H9 (cell line): Measurements from ENCODE around the gene SLC23A3. TPM values are rescaled to one million over a fixed set of nuclear protein-coding genes. Genes with fewer than 3 reads are reported as not detected.

Source experiments
- DNase-seq: peaks from one replicate; pipeline ENCODE4 v3.0.0-alpha.2; 2017
- H2AFZ ChIP-seq: one replicate; pipeline ENCODE4 v1.6.1; 2013; ENCODE audit warnings: mild to moderate bottlenecking, low read length, control low read depth, moderate library complexity
- H2AK5ac ChIP-seq: 2 replicates; pipeline ENCODE4 v1.6.1; 2013; ENCODE audit warnings: low read length, control low read depth, mixed read lengths; ENCODE audit not compliant: insufficient read length
- H2BK120ac ChIP-seq: one replicate; pipeline ENCODE4 v1.6.1; 2013; ENCODE audit warnings: low read depth, mild to moderate bottlenecking, low read length, control low read depth, inconsistent platforms; ENCODE audit not compliant: poor library complexity, severe bottlenecking
- H2BK12ac ChIP-seq: 2 replicates; pipeline ENCODE4 v1.6.1; 2013; ENCODE audit warnings: low read length, control low read depth, mixed read lengths, low read depth; ENCODE audit not compliant: insufficient read length
- H2BK15ac ChIP-seq: 2 replicates; pipeline ENCODE4 v1.6.1; 2013; ENCODE audit warnings: low read depth, low read length, control low read depth
- H2BK20ac ChIP-seq: one replicate; pipeline ENCODE4 v1.6.1; 2013; ENCODE audit warnings: low read depth, mild to moderate bottlenecking, low read length, control low read depth, inconsistent platforms; ENCODE audit not compliant: poor library complexity, severe bottlenecking
- H2BK5ac ChIP-seq: 2 replicates; pipeline ENCODE4 v1.6.1; 2013; ENCODE audit warnings: low read length, control low read depth, mixed read lengths; ENCODE audit not compliant: insufficient read length
- H3K14ac ChIP-seq: 2 replicates; pipeline ENCODE4 v1.6.1; 2013; ENCODE audit warnings: low read length, control low read depth; ENCODE audit not compliant: insufficient read depth
- H3K18ac ChIP-seq: 2 replicates; pipeline ENCODE4 v1.6.1; 2013; ENCODE audit warnings: low read depth, mild to moderate bottlenecking, mixed read lengths, low read length, control low read depth; ENCODE audit not compliant: insufficient read length
- H3K23ac ChIP-seq: 2 replicates; pipeline ENCODE4 v1.6.1; 2013; ENCODE audit warnings: low read length, control low read depth, mixed read lengths, low read depth; ENCODE audit not compliant: insufficient read length
- H3K23me2 ChIP-seq: 2 replicates; pipeline ENCODE4 v1.6.1; 2013; ENCODE audit warnings: low read depth, mild to moderate bottlenecking, mixed read lengths, low read length, control low read depth; ENCODE audit not compliant: insufficient read length, poor library complexity, severe bottlenecking
- H3K27ac ChIP-seq: 2 replicates; pipeline ENCODE4 v1.5.1; 2013; ENCODE audit warnings: low read length, control low read depth, mixed read lengths, low read depth; ENCODE audit not compliant: insufficient read length
- H3K27me3 ChIP-seq: 2 replicates; pipeline ENCODE4 v1.6.1; 2013; ENCODE audit warnings: low read length, control low read depth, inconsistent platforms; ENCODE audit not compliant: insufficient read depth
- H3K4ac ChIP-seq: 2 replicates; pipeline ENCODE4 v1.6.1; 2013; ENCODE audit warnings: low read depth, mild to moderate bottlenecking, control low read depth, inconsistent platforms, low read length, moderate library complexity
- H3K4me1 ChIP-seq: 2 replicates; pipeline ENCODE4 v1.6.1; 2013; ENCODE audit warnings: low read length, control low read depth, inconsistent platforms; ENCODE audit not compliant: insufficient read depth
- H3K4me2 ChIP-seq: 2 replicates; pipeline ENCODE4 v1.6.1; 2013; ENCODE audit warnings: low read length, control low read depth, mixed read lengths; ENCODE audit not compliant: insufficient read length, insufficient read depth
- H3K56ac ChIP-seq: 2 replicates; pipeline ENCODE4 v1.6.1; 2013; ENCODE audit warnings: low read depth, mild to moderate bottlenecking, mixed read lengths, low read length, control low read depth; ENCODE audit not compliant: insufficient read length
- H3K79me1 ChIP-seq: 2 replicates; pipeline ENCODE4 v1.6.1; 2013; ENCODE audit warnings: low read depth, mild to moderate bottlenecking, moderate library complexity, low read length, control low read depth, inconsistent platforms; ENCODE audit not compliant: insufficient read depth, poor library complexity, severe bottlenecking
- H3K79me2 ChIP-seq: 2 replicates; pipeline ENCODE4 v1.6.1; 2013; ENCODE audit warnings: low read length, control low read depth, inconsistent platforms; ENCODE audit not compliant: insufficient read depth
- H3K9ac ChIP-seq: 2 replicates; pipeline ENCODE4 v1.6.1; 2013; ENCODE audit warnings: low read length, control low read depth, mixed read lengths; ENCODE audit not compliant: insufficient read length; ENCODE audit errors: extremely low read depth
- H3K9me3 ChIP-seq: one replicate; pipeline ENCODE4 v1.6.1; 2013; ENCODE audit warnings: low read depth, low read length, inconsistent platforms; ENCODE audit not compliant: control insufficient read depth
- H3T11ph ChIP-seq: one replicate; pipeline ENCODE4 v1.6.1; 2013; ENCODE audit warnings: mild to moderate bottlenecking, low read length, control low read depth, inconsistent platforms
- H4K20me1 ChIP-seq: one replicate; pipeline ENCODE4 v1.6.1; 2013; ENCODE audit not compliant: control insufficient read depth, insufficient read length, insufficient read depth
- H4K5ac ChIP-seq: 2 replicates; pipeline ENCODE4 v1.6.1; 2013; ENCODE audit warnings: low read depth, mild to moderate bottlenecking, mixed read lengths, low read length, control low read depth; ENCODE audit not compliant: insufficient read length
- H4K8ac ChIP-seq: replicated peaks from 2 replicates; pipeline ENCODE4 v1.6.1; 2013; ENCODE audit warnings: low read length, control low read depth, mixed read lengths, low read depth; ENCODE audit not compliant: insufficient read length
- H4K91ac ChIP-seq: 2 replicates; pipeline ENCODE4 v1.6.1; 2013; ENCODE audit warnings: low read depth, mild to moderate bottlenecking, moderate library complexity, mixed read lengths, low read length, control low read depth; ENCODE audit not compliant: insufficient read length
- H3K27ac Mint-ChIP-seq, 3 experiments: 2 replicates in 2 of 3; 3 replicates in 1 of 3; pipeline ENCODE4 v1.8.0; 2020 to 2021; ENCODE audit warnings: mixed read lengths in 3 of 3, mild to moderate bottlenecking in 1 of 3, moderate library complexity in 1 of 3
- H3K27me3 Mint-ChIP-seq: 2 replicates; pipeline ENCODE4 v1.8.0; 2021; ENCODE audit warnings: low read depth, mild to moderate bottlenecking, moderate library complexity, mixed read lengths
- H3K36me3 Mint-ChIP-seq, 3 experiments: 2 replicates in 2 of 3; 3 replicates in 1 of 3; pipeline ENCODE4 v1.8.0; 2020 to 2021; ENCODE audit warnings: low read depth in 3 of 3, mixed read lengths in 3 of 3; ENCODE audit not compliant: insufficient read depth in 1 of 3
- H3K4me1 Mint-ChIP-seq, 2 experiments: 2 replicates each; pipeline ENCODE4 v1.8.0; 2020; ENCODE audit warnings: mixed read lengths in 2 of 2
- H3K4me3 Mint-ChIP-seq, 2 experiments: 2 replicates in 1 of 2; 3 replicates in 1 of 2; pipeline ENCODE4 v1.8.0; 2020 to 2021; ENCODE audit warnings: mild to moderate bottlenecking in 2 of 2, mixed read lengths in 2 of 2, moderate library complexity in 1 of 2
- H3K9me3 Mint-ChIP-seq, 2 experiments: 2 replicates in 1 of 2; 3 replicates in 1 of 2; pipeline ENCODE4 v1.8.0; 2020; ENCODE audit warnings: mild to moderate bottlenecking in 2 of 2, mixed read lengths in 2 of 2, moderate library complexity in 1 of 2
- CTCF ChIP-seq: fragments of 200-600 bp; sonication (generic); conservative IDR thresholded peaks from 3 replicates; pipeline ENCODE4 v1.8.0; 2021; ENCODE audit warnings: antibody characterized with exemption, mild to moderate bottlenecking
- WGBS: extraction: QIAGEN DNeasy Blood & Tissue Kit; methylation state at CpG from one replicate; pipeline ENCODE4 v1.1.7; 2013; ENCODE audit warnings: missing lambda C conversion rate, low lambda C conversion rate, mixed read lengths; ENCODE audit not compliant: insufficient read length; ENCODE audit errors: extremely low coverage; 5-methylcytosine and 5-hydroxymethylcytosine counted together
- total RNA-seq: library from RNA; stranded (reverse); gene quantifications from 2 replicates; pipeline ENCODE4 v1.2.1, GENCODE V29; 2021

The SLC23A3 gene
- total RNA-seq, 1 experiment from 2014 or later = 1.2 TPM

GRCh38 chr2:219159771-219160185 lies 10.1 kb downstream of the SLC23A3 start:
- H3K4ac ChIP-seq = no peak overlapping the region
- Mint-ChIP-seq H3K36me3 (peaks cover 3 to 12% (median 8%) of the 10 kb centered on the region in 3 experiments; a peak in 6 of 7 replicates), H3K27me3 (peaks cover 18% of the 10 kb centered on the region), H3K9me3 (no peaks in the 10 kb centered on the region), H3K4me1 (peaks cover 15 to 22% of the 10 kb centered on the region in 2 experiments), H3K4me3 (peak overlapping the region; percentile 82 to 91), H3K27ac (peak overlapping the region in 2 of 3 experiments; percentile 42 to 92; a peak in 1 of 7 replicates)
- H4K8ac ChIP-seq = no peak overlapping the region
- peaks cover 5% of the 10 kb centered on the region for H3K23me2 ChIP-seq
- H3K18ac ChIP-seq = no peak overlapping the region
- H3K56ac ChIP-seq = no peak overlapping the region
- H3T11ph ChIP-seq = no peak overlapping the region
- no peak overlapping the region for H2BK120ac ChIP-seq
- H3K23ac ChIP-seq = no peak overlapping the region
- no peak overlapping the region for H2BK15ac ChIP-seq
- H2AK5ac ChIP-seq = no peak overlapping the region
- H2BK5ac ChIP-seq = no peak overlapping the region
- no peak overlapping the region for H2AFZ ChIP-seq
- H2BK20ac ChIP-seq = no peak overlapping the region
- no peaks in the 10 kb centered on the region for H3K79me1 ChIP-seq
- no peaks in the 10 kb centered on the region for H3K4me1 ChIP-seq
- no peak overlapping the region for H2BK12ac ChIP-seq
- H3K9me3 ChIP-seq = no peaks in the 10 kb centered on the region
- WGBS = no CpG with 5 or more reads among the region's 18 CpGs
- no peak for DNase-seq
- peak overlapping the region; percentile 86 for H3K4me2 ChIP-seq
- no peak overlapping the region for H4K5ac ChIP-seq
- no peak overlapping the region for H3K9ac ChIP-seq
- no peaks in the 10 kb centered on the region for H3K79me2 ChIP-seq
- H3K27me3 ChIP-seq = no peaks in the 10 kb centered on the region; the same call in 1 of the 2 replicates
- no peak for TF ChIP-seq CTCF
- no peaks in the 10 kb centered on the region for H4K20me1 ChIP-seq
- no peak overlapping the region for H3K27ac ChIP-seq
- H3K14ac ChIP-seq = no peak overlapping the region
- no peak overlapping the region for H4K91ac ChIP-seq
